NCI-H526 treated with DMSO at 0.1 percent for 48 hours (cell line): ENCODE results near the gene APBA1.

ENCODE experiments used
- DNase-seq: peaks from one replicate; lab custom pipeline; 2025; lab: John Stamatoyannopoulos, UW

APBA1 gene

DNA sequence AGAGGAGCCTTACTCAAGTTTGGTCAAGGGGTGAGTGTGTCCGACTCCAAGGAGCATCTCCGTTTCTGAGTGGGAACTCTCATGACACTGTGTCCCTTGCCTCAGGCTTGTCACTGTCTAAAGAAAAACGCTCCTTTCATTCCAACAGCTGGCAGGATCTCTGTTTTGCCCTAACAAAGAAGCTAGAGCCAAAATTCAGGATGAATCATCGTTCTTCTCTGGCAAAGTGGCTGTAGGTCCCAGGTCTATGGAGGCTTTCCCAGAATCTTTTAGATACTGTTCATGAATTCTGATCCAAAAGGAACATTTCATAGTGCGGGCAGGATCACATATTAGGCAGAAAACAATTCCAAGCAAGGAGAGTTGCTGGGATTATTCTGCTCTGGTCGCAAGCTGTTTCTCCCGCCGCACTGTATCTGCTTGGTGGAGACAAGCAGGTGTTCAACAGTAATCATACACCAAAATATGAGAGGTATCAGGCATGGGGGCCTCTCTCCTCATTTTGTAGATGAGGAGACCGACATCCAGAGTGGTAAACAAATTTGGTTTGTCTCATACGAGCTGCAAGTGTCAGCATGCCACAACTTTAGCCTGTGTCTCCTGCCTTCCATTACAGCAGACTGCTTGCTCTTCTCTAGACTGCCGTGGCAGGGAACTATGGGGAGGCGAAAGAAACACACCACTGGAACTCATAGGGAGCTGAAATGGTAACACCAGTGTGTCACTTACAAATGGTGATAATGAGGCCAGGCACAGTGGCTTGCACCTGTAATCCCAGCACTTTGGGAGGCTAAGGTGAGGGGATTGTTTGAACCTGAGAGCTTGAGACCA lies 274.6 kb downstream of the APBA1 start:
- no peak for DNase-seq

DNA sequence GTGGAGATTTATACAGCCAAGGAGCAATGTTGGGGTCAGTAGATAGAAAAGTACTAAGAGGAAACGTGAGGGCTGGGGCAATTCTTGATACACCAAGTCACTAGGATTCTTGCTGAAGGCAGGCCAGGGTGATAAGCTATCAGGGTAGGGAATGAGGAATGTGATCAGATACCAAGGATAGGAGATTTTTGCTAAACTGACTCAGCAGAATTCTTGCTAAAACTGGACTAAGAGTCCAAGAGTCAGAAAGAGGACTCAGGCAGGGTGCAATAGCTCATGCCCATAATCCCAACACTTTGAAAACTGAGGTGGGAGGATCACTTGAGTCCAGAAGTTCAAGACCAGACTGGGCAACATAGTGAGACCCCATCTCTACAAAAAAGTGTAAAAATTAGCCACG lies 275.4 kb downstream of the APBA1 start:
- no peak for DNase-seq

DNA sequence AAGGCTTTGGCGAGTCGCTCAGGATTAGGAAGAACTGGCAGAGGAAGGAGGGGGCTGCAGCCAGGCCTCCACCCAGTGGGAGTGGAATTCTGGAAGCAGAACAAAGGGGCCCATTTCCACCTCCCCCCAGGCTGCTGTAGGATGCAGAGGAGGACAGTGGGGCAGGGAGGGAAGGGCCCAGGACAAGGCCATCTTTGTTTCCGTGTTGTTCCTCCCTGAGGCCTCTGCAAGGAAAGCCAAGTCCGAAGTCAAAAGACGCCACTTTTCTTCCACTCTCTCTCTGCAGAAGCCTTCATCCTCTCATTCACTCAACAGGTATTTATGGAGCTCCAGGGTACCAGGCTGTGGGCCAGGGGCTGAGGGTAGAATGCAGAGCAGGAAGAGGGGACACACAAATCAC lies 276.5 kb downstream of the APBA1 start:
- no peak for DNase-seq

DNA sequence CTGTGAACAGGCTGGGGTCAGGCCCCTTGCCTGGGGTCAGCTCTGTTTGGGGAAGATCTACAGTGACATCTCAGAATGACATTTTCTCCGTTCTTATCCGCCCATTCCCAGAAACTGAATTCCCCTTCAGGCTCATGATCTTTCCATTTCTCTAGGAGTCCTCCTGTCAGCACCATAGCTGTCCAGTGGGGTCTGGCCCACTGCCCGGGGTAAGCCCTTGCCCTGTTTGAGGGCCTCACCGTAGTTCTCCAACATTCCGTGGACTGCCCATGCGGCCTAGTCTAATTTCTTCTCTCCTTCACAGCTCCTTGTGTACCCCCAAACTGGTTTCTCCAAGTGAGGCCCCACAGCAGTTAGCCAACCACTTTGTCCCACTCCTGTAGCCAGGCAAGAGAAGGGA lies 278.7 kb downstream of the APBA1 start:
- no peak for DNase-seq

DNA sequence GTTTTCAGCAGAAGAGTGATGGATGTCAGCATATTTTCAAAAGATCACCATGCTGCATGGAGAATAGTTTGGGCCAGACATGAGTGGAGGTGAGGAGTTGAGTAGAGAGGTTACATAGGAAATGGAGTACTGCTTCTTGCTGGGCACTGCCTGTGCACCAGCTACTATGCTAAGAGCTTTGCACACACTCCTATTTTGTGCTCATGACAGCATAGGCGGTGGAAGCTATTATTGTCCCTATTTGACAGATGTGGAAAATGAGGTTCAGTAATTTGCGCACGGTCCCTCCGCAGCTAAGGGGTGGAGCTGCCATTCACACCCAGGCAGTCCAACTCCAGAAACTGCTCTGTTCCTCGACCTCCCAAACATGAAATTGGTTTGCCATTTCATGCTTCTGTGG lies 279.3 kb downstream of the APBA1 start:
- no peak for DNase-seq

GRCh38 chr9:69391946-69392345 lies 280.2 kb downstream of the APBA1 start:
- no peak for DNase-seq

GRCh38 chr9:69391487-69391886 lies 280.7 kb downstream of the APBA1 start:
- DNase-seq: no peak

DNA sequence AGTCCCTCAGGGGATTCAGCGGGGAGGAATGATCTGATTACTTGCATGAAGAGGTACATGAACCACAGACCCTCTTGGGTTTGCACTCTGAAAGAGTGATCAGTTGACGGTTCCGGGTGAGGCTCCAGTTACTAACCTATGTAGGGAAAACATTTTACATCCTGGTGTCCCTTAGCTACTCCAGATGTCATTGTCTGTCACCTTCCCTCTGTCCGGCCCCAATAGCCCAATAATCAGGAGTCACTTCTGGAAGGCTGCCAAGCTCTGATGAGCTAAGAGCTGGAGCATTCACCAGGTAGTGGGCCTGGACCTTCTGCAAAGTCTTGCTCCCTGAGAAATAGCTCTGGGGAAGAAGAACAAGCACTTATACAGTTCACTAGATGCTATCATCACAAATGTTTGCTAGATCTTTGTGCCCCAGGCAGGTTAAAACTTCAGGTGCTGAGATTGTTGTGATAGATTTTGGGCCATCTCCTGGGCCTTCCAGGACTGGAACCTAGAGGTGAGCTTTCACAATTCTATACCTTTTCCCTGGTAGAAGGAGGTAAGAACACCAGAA lies 282.7 kb downstream of the APBA1 start:
- DNase-seq: no peak

DNA sequence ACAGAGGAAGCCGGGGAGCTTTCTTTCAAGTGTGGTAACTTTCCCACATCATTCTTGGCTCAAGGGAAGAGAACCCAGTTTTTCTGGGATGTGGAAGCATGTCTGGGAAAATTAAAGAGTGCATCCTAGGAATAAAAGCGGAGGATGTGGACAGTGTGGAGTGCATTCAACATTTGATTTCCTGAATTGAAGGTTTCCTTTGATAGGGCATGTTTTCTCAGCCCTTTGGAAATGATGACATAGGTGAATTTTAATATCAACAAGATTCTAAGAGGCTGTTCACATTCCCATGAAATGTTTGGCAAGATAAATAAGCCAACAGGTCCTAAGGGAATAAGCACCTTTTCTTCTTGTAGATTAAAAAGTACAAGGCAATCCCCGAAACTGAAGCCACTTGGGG lies 283.6 kb downstream of the APBA1 start:
- DNase-seq: no peak

DNA sequence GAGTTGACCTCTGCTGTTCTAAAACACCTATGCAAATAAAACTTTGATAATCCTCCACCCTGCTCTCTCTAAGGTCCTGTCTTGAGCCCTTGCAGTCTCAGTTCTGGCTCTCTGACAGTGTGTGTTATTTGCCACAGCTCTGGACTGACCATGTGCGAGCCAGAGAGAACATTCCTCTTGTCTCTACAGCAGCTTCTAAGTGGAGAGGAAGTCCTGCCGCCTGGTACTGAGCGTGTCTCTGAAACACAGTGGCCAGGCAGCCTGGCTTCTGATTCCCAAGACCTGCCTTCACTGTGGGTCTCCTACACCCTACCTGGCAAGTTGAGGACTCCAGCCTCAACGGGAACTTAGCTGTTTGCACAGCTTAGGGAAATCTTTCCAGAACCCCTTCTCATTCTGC lies 285.5 kb downstream of the APBA1 start:
- no peak for DNase-seq

DNA sequence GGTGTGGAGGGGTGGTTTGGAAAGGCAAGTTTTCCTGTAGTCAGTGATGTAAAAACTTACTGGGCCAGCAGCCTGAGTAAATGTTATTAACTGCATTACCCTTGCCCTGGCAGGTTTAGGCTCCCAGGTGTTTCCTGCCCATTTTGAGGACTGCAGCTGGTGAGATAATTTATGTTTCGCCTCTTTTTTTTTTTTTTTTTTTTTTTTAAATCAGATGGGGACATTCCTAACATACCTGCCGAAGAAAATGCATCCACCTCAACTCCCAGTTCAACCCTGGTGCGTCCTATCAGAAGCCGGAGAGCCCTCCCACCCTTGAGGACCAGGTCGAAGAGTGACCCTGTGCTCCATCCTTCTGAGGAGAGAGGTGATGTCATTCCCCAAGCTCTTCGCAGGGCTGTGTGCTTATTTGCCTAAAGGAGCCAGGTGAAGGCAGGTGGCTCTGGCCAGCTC lies 286.6 kb downstream of the APBA1 start:
- no peak for DNase-seq

GRCh38 chr9:69382135-69382534 lies 290.0 kb downstream of the APBA1 start:
- no peak for DNase-seq

DNA sequence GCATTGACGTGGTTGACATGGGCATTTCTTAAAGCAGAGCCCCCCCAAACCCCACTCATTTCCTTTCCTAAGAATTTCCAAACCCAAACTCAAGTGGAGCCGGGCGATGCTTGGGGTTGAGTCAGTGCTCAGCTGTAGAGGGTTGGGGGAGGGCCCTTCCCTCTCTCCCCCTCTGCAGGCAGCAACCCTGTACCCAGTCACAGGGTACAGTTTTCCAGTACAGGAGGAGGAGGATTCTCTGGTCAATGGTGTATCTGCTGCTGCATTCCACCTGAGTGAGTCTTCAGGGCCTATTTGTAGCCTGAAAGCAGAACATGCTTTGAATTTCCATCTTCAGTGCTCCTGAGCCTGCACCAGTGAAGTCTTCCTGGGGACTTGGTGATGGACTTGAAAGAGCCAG lies 291.4 kb downstream of the APBA1 start:
- no peak for DNase-seq

GRCh38 chr9:69380301-69380700 lies 291.9 kb downstream of the APBA1 start:
- no peak for DNase-seq

GRCh38 chr9:69379270-69379982 lies 292.7 kb downstream of the APBA1 start:
- no peak for DNase-seq

DNA sequence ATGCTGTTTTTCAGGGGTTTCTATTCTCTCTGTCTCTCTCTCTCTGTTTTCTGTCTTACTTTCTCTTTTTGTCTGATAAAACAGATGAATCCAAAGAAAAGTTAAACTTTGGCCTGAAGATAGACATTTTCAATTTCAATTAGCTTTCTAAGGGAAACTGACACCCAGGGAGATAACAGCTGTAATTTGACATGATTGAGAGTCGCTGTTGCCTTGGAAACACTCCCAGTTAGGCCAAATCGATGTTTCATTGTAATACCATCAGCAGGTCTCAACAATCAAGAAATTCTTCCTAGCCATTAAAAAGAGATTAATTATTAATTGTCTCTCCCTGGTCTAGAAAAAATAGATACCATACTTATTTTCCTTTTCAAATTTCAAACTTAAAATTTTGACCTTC lies 294.2 kb downstream of the APBA1 start:
- DNase-seq: no peak
